Endothelial cell of umbilical vein (primary cell): ENCODE measurements around the gene YIPF1.

Source experiments
- EZH2 ChIP-seq: IDR thresholded peaks from 2 replicates; pipeline ENCODE4 v1.6.1; 2012; ENCODE audit warnings: borderline replicate concordance, low read depth, mild to moderate bottlenecking, moderate library complexity, low read length, inconsistent platforms; ENCODE audit not compliant: severe bottlenecking
- JUN ChIP-seq: IDR thresholded peaks from 2 replicates; pipeline ENCODE4 v1.6.1; 2011; ENCODE audit warnings: borderline replicate concordance, low read depth; ENCODE audit not compliant: insufficient read length, insufficient read depth
- POLR2A ChIP-seq: IDR thresholded peaks from 2 replicates; pipeline ENCODE4 v1.6.1; 2012; ENCODE audit warnings: low read depth, mild to moderate bottlenecking, control low read depth, low read length
- POLR2AphosphoS5 ChIP-seq: IDR thresholded peaks from 2 replicates; pipeline ENCODE4 v1.6.1; 2012; ENCODE audit warnings: low read depth, mild to moderate bottlenecking, control low read depth, low read length, moderate library complexity; ENCODE audit not compliant: insufficient read depth
- TF ChIP-seq, protein P1 (sequence below), 2 donors: IDR thresholded peaks; 1 replicate in 1 of 2; 2 replicates in 1 of 2; pipeline ENCODE4 v1.5.1; 2011; ENCODE audit warnings: low read length in 2 of 2, mild to moderate bottlenecking in 2 of 2, moderate library complexity in 2 of 2, control low read depth in 1 of 2, inconsistent platforms in 1 of 2, low read depth in 1 of 2; ENCODE audit not compliant: insufficient read depth in 1 of 2; ENCODE audit errors: extremely low read depth in 1 of 2
- TF ChIP-seq, protein P2 (sequence below): IDR thresholded peaks from 2 replicates; pipeline ENCODE4 v1.6.1; 2011; ENCODE audit not compliant: insufficient read depth, insufficient read length

DNA sequence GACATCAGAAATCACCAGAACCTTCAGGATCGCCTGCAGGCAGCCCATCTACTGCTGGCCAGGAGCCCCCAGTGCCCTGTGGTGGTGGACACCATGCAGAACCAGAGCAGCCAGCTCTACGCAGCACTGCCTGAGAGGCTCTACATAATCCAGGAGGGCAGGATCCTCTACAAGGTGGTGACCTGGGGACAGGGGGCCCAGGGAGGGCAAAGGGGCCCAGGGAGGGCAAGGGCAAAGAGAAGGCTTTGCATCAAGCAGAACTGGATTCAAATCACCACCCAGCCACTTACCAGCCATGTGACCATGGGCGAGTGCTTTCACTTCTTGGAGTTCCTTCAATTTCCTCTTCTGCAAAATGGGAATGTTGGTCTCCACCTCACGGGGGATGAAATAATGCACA lies 16.5 kb upstream of the YIPF1 start:
- TF ChIP-seq POLR2A (no peak), EZH2 (no peak), POLR2AphosphoS5 (no peak), JUN (no peak)
- TF ChIP-seq, protein P1, sequence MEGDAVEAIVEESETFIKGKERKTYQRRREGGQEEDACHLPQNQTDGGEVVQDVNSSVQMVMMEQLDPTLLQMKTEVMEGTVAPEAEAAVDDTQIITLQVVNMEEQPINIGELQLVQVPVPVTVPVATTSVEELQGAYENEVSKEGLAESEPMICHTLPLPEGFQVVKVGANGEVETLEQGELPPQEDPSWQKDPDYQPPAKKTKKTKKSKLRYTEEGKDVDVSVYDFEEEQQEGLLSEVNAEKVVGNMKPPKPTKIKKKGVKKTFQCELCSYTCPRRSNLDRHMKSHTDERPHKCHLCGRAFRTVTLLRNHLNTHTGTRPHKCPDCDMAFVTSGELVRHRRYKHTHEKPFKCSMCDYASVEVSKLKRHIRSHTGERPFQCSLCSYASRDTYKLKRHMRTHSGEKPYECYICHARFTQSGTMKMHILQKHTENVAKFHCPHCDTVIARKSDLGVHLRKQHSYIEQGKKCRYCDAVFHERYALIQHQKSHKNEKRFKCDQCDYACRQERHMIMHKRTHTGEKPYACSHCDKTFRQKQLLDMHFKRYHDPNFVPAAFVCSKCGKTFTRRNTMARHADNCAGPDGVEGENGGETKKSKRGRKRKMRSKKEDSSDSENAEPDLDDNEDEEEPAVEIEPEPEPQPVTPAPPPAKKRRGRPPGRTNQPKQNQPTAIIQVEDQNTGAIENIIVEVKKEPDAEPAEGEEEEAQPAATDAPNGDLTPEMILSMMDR (IDR thresholded peaks at IDR 0.05; ENCODE audit: extremely low read depth in 1 of 2, insufficient read depth in 1 of 2, low read depth in 1 of 2, low read length in 2 of 2) = no peak
- TF ChIP-seq, protein P2, sequence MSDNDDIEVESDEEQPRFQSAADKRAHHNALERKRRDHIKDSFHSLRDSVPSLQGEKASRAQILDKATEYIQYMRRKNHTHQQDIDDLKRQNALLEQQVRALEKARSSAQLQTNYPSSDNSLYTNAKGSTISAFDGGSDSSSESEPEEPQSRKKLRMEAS = no peak
